DOHH2 (cell line): ENCODE data around the gene AKNA.

ENCODE experiments used
- CTCF ChIP-seq: fragments of 200-600 bp; sonication (generic); IDR thresholded peaks from one replicate; pipeline ENCODE4 v1.5.1; 2014; ENCODE audit warnings: antibody characterized with exemption, mild to moderate bottlenecking, low read depth, low read length; ENCODE audit not compliant: poor library complexity, severe bottlenecking
- EZH2phosphoT487 ChIP-seq: fragments of 200-600 bp; sonication (generic); IDR thresholded peaks from 2 replicates; pipeline ENCODE4 v1.6.1; 2017; ENCODE audit warnings: borderline replicate concordance, mild to moderate bottlenecking, antibody characterized with exemption, low read length, moderate library complexity, mixed read lengths

GRCh38 chr9:114316605-114317230, 71.1 kb downstream of the AKNA start:
- TF ChIP-seq CTCF (no peak), EZH2phosphoT487 (no peak)
